Measurements from ENCODE around the gene RAPGEF1. TPM values are rescaled to one million over a fixed set of nuclear protein-coding genes. Genes with fewer than 3 reads are reported as not detected.

Gene RAPGEF1
- total RNA-seq, 1 experiment from 2014 or later, result 61.5 TPM

- Histone ChIP-seq H3K27ac (ENCODE audit: low read depth, low read length, poor library complexity, severe bottlenecking) (no peak overlapping the region), H3K4me1 (ENCODE audit: insufficient read depth, low read length, poor library complexity, severe bottlenecking) (peaks cover 65% of the 10 kb centered on the region), H3K36me3 (ENCODE audit: insufficient read depth, low read length, poor library complexity, severe bottlenecking) (no peaks in the 10 kb centered on the region), H3K4me3 (ENCODE audit: low read depth, low read length, poor library complexity, severe bottlenecking) (no peak overlapping the region), H3K9me3 (ENCODE audit: low read depth, low read length, poor library complexity, severe bottlenecking) (no peaks in the 10 kb centered on the region), H3K27me3 (replicated peaks; ENCODE audit: insufficient read depth, low read depth, low read length, poor library complexity) (no peaks in the 10 kb centered on the region)
- BruUV-seq (replicated peaks), result no TSS peak
- intact Hi-C loops (cut with micrococcal nuclease; ENCODE audit: unreplicated experiment), result no loop called here
- no peak for DNase-seq (ENCODE audit: low spot score)
- POLR2A ChIA-PET (ENCODE audit: low non-redundant PET), result no interaction called here
- TF ChIP-seq CTCF (conservative IDR thresholded peaks at IDR 0.05; ENCODE audit: low read depth, low read length) (no peak), EZH2 (IDR thresholded peaks at IDR 0.05; ENCODE audit: borderline replicate concordance, low read depth, low read length, poor library complexity, severe bottlenecking) (no peak)
- CTCF ChIA-PET, result no interaction called here
These were observed 63.4 kb downstream of the RAPGEF1 start for GRCh38 chr9:131676431-131676972.

- POLR2A ChIA-PET (ENCODE audit: low non-redundant PET), result no interaction called here
- CTCF ChIA-PET, result no interaction called here
- H3K4me3 ChIP-seq (ENCODE audit: low read depth, low read length, poor library complexity, severe bottlenecking), result no peak overlapping the region
- intact Hi-C loops (cut with micrococcal nuclease; ENCODE audit: unreplicated experiment), result no loop called here
- no peak for DNase-seq (ENCODE audit: low spot score)
- H3K27ac ChIP-seq (ENCODE audit: low read depth, low read length, poor library complexity, severe bottlenecking), result no peak overlapping the region
- no TSS peak for BruUV-seq (replicated peaks)
- H3K4me1 ChIP-seq (ENCODE audit: insufficient read depth, low read length, poor library complexity, severe bottlenecking), result peaks cover 65% of the 10 kb centered on the region
- no peaks in the 10 kb centered on the region for H3K9me3 ChIP-seq (ENCODE audit: low read depth, low read length, poor library complexity, severe bottlenecking)
- no peaks in the 10 kb centered on the region for H3K36me3 ChIP-seq (ENCODE audit: insufficient read depth, low read length, poor library complexity, severe bottlenecking)
- H3K27me3 ChIP-seq (replicated peaks; ENCODE audit: insufficient read depth, low read depth, low read length, poor library complexity), result no peaks in the 10 kb centered on the region
- no peak for TF ChIP-seq EZH2 (IDR thresholded peaks at IDR 0.05; ENCODE audit: borderline replicate concordance, low read depth, low read length, poor library complexity, severe bottlenecking)
- TF ChIP-seq CTCF (conservative IDR thresholded peaks at IDR 0.05; ENCODE audit: low read depth, low read length), result no peak
These were observed 64.3 kb downstream of the RAPGEF1 start for GRCh38 chr9:131675437-131676022.

- TF ChIP-seq CTCF (conservative IDR thresholded peaks at IDR 0.05; ENCODE audit: low read depth, low read length) (no peak), EZH2 (IDR thresholded peaks at IDR 0.05; ENCODE audit: borderline replicate concordance, low read depth, low read length, poor library complexity, severe bottlenecking) (no peak)
These were observed 65.2 kb downstream of the RAPGEF1 start for GRCh38 chr9:131674425-131675421.

More at GRCh38 chr9:131674425-131675421, 65.2 kb downstream of the RAPGEF1 start:
- H3K4me3 ChIP-seq (ENCODE audit: low read depth, low read length, poor library complexity, severe bottlenecking), result no peak overlapping the region
- DNase-seq (ENCODE audit: low spot score), result no peak
- H3K4me1 ChIP-seq (ENCODE audit: insufficient read depth, low read length, poor library complexity, severe bottlenecking), result peaks cover 62% of the 10 kb centered on the region
- ChIA-PET CTCF (no interaction called here), POLR2A (ENCODE audit: low non-redundant PET) (no interaction called here)
- H3K9me3 ChIP-seq (ENCODE audit: low read depth, low read length, poor library complexity, severe bottlenecking), result no peaks in the 10 kb centered on the region
- BruUV-seq (replicated peaks), result no TSS peak
- intact Hi-C loops (cut with micrococcal nuclease; ENCODE audit: unreplicated experiment), result no loop called here
- H3K36me3 ChIP-seq (ENCODE audit: insufficient read depth, low read length, poor library complexity, severe bottlenecking), result no peaks in the 10 kb centered on the region
- no peaks in the 10 kb centered on the region for H3K27me3 ChIP-seq (replicated peaks; ENCODE audit: insufficient read depth, low read depth, low read length, poor library complexity)
- H3K27ac ChIP-seq (ENCODE audit: low read depth, low read length, poor library complexity, severe bottlenecking), result no peak overlapping the region

Data from A673 (cell line).